ENCODE data around the gene LRIG1. TPM values are rescaled to one million over a fixed set of nuclear protein-coding genes. Genes with fewer than 3 reads are reported as not detected.

LRIG1 gene
- total RNA-seq, 1 donor from 2014 or later = 64.1 TPM

GRCh38 chr3:66394019-66394752 lies 106.6 kb downstream of the LRIG1 start:
- intact Hi-C loops (cut with micrococcal nuclease) = loop anchor here (1.0 to 10.0 kb wide), 4 partner anchors 107 to 601 kb away; partner anchors contain the start of genes KBTBD8 and LRIG1

- intact Hi-C loops (cut with micrococcal nuclease) = loop anchor here (1.0 to 10.0 kb wide), 5 partner anchors 91 to 601 kb away; partner anchors contain the start of genes KBTBD8 and LRIG1
These were observed 107.4 kb downstream of the LRIG1 start for GRCh38 chr3:66393333-66394005.

DNA sequence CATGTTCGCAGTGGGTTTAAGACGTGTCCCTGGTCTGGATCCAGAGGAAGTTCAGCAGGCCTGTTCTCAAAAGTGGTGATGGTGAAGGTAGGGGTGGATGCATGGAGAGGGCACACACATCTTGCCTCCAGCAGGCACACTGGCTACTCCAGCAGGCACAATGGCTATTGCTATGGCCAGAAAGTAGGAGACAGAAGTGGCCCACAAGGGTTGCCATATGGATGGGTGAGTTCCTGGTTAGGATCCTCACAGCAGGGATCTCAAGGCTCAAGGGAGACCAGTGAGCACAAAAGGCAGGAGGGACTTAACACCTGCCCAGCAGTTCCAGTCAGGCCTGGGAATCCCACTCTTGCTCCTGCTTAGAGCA lies 107.9 kb downstream of the LRIG1 start:
- intact Hi-C loops (cut with micrococcal nuclease) = loop anchor here (1.0 to 10.0 kb wide), 4 partner anchors 91 to 602 kb away; partner anchors contain the start of gene KBTBD8

DNA sequence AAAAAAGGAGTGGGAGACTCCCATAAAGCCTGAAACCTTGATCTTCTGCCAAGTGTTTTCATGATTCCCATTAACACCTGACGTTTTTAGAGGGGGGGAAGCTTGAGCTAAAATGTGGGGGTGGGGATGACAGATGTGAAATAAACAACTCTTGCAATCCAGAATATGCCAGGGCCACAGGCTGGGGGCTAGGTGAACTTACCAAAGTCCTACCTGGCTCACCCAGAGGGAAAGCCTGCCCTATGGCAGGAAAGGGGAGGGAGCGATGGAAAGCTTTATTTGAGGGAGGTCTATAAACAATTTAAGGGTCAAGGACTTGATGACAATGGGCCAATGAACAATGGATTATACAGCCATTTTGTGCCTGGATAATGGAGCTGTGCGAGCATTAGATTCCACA lies 108.3 kb downstream of the LRIG1 start:
- intact Hi-C loops (cut with micrococcal nuclease) = loop anchor here (5.0 to 10.0 kb wide), 3 partner anchors 115 to 602 kb away; partner anchors contain the start of gene KBTBD8

DNA sequence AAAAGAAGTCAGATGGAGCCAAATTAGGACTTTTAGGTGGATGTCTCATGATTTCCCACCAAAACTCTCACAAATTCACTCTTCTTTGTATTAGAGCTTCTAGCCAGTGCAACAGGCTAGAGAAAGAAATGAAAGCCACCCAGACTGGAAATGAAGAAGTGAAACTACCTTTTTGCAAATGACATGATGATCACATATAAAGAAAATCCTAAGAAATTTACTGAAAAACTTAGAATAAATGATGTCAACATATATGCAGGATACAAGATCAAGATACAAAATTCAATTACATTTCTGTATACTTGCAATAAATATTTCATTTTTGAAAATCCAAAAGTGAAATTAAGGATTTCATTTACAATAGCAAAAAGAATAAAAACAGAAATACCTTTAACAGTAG lies 110.8 kb downstream of the LRIG1 start:
- intact Hi-C loops (cut with micrococcal nuclease) = loop anchor here (5.0 to 10.0 kb wide), 3 partner anchors 113 to 605 kb away; partner anchors contain the start of gene KBTBD8

- intact Hi-C loops (cut with micrococcal nuclease) = no loop called here
These were observed 113.7 kb downstream of the LRIG1 start for GRCh38 chr3:66386925-66387650.

DNA sequence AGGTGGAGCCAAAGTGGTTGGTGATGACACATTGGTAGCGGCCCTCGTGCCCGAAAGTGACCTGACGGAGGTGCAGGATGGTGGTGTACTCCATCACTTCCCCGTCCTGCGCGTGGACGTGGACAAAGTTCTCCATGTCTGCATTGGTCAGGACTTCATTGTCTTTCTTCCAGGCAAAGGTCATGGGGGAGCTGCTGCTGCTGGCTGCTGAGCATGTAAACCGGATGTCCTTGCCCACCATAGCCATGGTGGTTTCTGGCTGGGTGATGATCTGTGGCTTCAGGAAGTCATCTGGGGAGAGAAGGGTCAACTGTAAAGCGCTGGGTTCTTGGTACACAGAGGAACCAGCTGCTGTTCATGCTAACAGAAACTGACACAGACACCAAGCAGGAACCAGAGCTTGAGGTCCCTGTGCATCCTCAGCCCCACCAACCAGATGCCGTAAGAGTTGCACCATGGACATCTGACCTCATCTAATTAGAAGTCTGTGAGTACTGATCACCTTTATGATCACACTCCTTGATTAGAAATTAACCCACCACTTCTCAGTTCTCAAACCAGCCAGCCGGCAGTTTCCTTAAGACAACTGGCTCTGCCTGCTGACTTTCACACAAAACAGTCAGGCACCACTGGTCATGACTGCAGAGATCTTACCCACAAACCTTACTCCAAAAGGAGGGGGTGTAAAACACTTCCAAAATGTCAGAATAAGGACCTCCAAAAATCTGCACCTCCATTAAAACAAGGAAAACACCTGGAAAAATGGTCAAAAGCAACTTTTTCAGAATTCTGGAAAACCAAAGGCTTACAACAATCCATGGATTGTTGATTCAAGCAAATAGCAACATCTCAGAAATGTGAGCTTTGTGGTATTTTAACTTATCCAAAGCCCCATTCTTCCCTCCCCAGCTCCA lies 114.6 kb downstream of the LRIG1 start:
- intact Hi-C loops (cut with micrococcal nuclease) = no loop called here

GRCh38 chr3:66385066-66385465 lies 115.8 kb downstream of the LRIG1 start:
- intact Hi-C loops (cut with micrococcal nuclease) = no loop called here

GRCh38 chr3:66383998-66384745 lies 116.7 kb downstream of the LRIG1 start:
- intact Hi-C loops (cut with micrococcal nuclease) = no loop called here

- intact Hi-C loops (cut with micrococcal nuclease) = no loop called here
These were observed 117.8 kb downstream of the LRIG1 start for GRCh38 chr3:66383023-66383422.

DNA sequence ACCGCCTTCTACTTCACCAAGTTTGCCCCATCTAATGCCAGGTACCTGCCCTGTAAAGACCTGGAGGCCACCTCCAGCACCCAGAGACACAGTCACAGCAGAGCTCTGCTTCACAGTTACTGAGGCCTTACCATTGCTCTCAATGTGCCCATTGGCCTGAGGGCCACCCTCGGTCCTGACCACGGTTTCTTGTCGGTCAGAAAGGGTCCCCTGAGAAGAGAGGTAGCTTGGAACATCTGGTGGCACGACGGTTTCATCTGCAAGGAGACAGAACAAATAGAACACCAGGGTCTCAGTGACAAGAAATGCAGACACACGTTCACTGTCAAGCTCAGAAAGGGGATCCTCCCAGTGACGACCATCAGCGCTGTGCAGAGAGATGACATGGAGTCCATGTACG lies 118.7 kb downstream of the LRIG1 start:
- intact Hi-C loops (cut with micrococcal nuclease) = no loop called here

GRCh38 chr3:66381626-66382025 lies 119.2 kb downstream of the LRIG1 start:
- intact Hi-C loops (cut with micrococcal nuclease) = no loop called here

DNA sequence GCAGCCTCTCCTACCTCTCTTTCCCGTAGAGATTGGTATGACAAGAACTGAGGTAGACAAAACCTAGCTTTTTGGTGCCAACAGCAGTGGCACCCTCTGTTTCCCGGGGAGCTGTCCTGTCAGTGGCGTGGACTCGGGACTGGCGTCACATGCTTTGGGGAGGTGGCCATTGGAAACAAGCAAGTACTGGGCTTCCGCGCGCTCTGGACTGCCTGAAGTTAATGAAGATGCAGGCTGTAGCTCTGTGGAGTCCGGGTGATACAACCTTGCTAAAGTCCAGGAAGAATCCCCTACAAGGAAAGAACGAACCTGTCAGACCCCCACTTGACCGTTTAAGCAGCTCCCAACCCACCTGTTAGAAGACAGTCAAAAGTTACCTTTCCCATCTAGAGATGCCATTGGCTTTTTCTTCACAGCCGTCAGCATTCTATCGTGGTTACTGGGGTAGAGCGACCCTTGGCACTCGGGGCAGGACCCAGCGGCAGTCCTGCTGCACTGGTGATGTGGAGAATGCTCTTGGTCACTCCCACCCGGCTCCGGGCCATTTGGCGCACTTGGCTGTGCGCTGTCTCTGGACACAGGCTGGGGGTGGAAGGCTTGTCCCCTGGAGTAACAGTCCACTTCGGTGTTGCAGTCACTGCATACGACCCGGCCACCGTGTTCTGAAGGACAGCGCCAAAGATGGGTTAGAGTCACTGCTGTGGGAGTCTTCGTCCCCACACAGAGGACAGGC lies 120.5 kb downstream of the LRIG1 start:
- intact Hi-C loops (cut with micrococcal nuclease) = no loop called here

DNA sequence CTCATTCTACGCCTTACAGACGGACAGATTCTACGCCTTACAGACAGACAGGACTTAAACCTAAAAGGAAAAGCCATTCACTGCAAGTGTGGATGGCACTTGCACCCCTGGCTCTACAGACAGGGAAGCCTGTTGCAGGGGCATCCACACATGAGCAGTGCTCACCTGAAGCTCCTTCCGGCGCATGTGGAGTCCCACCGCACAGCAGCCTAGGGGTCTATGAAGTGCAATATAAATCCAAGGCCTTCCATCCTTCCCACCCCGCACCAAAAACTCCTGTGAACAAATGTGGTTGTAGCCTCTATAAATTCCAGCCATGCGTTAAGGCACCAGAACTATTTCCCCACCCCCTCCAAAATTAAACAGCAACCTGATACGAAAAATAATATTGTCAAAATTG lies 121.3 kb downstream of the LRIG1 start:
- intact Hi-C loops (cut with micrococcal nuclease) = loop anchor here (1.0 kb wide), 1 partner anchor 77 kb away; no protein-coding TSS in a partner anchor

DNA sequence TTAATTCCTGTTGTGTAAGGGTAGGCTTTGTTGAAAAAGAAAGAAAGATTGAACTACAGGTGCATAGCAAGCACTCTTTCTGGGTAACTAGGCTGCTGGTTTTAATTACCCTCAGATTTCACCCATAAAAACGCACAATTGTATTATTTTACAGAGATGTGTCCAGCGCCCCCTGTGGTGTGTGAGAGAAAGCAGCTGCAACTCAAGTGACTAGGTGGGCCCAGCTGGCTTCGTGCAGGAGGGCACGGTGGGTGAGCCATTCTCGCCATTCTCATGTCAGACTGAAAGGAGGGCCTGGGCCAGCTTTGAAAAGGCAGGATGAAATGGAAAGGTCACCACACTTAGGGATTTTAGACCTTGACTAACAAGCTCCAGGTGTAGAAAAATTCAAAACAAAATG lies 122.6 kb downstream of the LRIG1 start:
- intact Hi-C loops (cut with micrococcal nuclease) = loop anchor here (1.0 kb wide), 1 partner anchor 102 kb away; no protein-coding TSS in a partner anchor

- intact Hi-C loops (cut with micrococcal nuclease) = loop anchor here (1.0 kb wide), 1 partner anchor 101 kb away; no protein-coding TSS in a partner anchor
These were observed 123.0 kb downstream of the LRIG1 start for GRCh38 chr3:66377800-66378199.

DNA sequence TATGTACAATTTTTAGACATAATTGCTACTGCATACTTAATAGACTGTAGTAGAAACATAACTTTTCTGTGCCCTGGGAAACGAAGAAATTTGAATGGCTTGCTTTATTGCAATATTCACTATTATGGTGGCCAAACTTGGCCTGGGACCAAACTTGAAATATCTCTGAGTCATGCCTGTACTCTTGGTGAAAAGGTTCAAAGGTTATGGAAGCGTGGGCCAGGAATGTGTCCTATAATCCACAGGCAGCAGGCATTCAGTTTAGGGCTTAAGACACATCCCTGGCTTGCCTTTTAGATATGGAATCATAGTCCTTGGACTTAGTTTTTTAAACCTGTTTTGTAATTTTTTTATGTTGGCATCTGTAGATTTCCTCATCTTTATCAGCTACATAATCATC lies 124.3 kb downstream of the LRIG1 start:
- intact Hi-C loops (cut with micrococcal nuclease) = no loop called here

GRCh38 chr3:66372681-66373350 lies 128.0 kb downstream of the LRIG1 start:
- intact Hi-C loops (cut with micrococcal nuclease) = loop anchor here (1.0 kb wide), 2 partner anchors 97 to 119 kb away; no protein-coding TSS in a partner anchor
